HS-27A (cell line): ENCODE data around the gene ENOX1.

ENCODE experiments used
- DNase-seq: peaks from one replicate; pipeline ENCODE4 v3.0.0-alpha.2; 2012; ENCODE audit warnings: low read depth, missing footprints

ENOX1 gene

GRCh38 chr13:43669964-43670363, 116.8 kb downstream of the ENOX1 start:
- DNase-seq, result no peak

- DNase-seq, result no peak
Observed at GRCh38 chr13:43669101-43669500, 117.7 kb downstream of the ENOX1 start.

- DNase-seq, result no peak
Observed at GRCh38 chr13:43666403-43666802, 120.4 kb downstream of the ENOX1 start.

- DNase-seq, result no peak
Observed at GRCh38 chr13:43665388-43665787, 121.4 kb downstream of the ENOX1 start.

- DNase-seq, result no peak
Observed at GRCh38 chr13:43664700-43665191, 122.0 kb downstream of the ENOX1 start.

GRCh38 chr13:43663474-43664090, 123.2 kb downstream of the ENOX1 start:
- no peak for DNase-seq

GRCh38 chr13:43662976-43663375, 123.8 kb downstream of the ENOX1 start:
- no peak for DNase-seq

GRCh38 chr13:43661161-43661830, 125.5 kb downstream of the ENOX1 start:
- no peak for DNase-seq

- DNase-seq, result no peak
Observed at GRCh38 chr13:43657485-43657884, 129.3 kb downstream of the ENOX1 start.

- no peak for DNase-seq
Observed at GRCh38 chr13:43653980-43654379, 132.8 kb downstream of the ENOX1 start.

- DNase-seq, result no peak
Observed at GRCh38 chr13:43653395-43653794, 133.4 kb downstream of the ENOX1 start.

- no peak for DNase-seq
Observed at GRCh38 chr13:43652760-43653159, 134.0 kb downstream of the ENOX1 start.

GRCh38 chr13:43650882-43651281, 135.9 kb downstream of the ENOX1 start:
- DNase-seq, result no peak

GRCh38 chr13:43648733-43649132, 138.0 kb downstream of the ENOX1 start:
- no peak for DNase-seq

- no peak for DNase-seq
Observed at GRCh38 chr13:43647471-43647870, 139.3 kb downstream of the ENOX1 start.

GRCh38 chr13:43640476-43640875, 146.3 kb downstream of the ENOX1 start:
- DNase-seq, result no peak

- no peak for DNase-seq
Observed at GRCh38 chr13:43631106-43631505, 155.7 kb downstream of the ENOX1 start.

- DNase-seq, result no peak
Observed at GRCh38 chr13:43629691-43630480, 156.9 kb downstream of the ENOX1 start.

GRCh38 chr13:43626994-43627393, 159.8 kb downstream of the ENOX1 start:
- no peak for DNase-seq

GRCh38 chr13:43614063-43614462, 172.7 kb downstream of the ENOX1 start:
- no peak for DNase-seq

GRCh38 chr13:43611281-43612273, 175.2 kb downstream of the ENOX1 start:
- no peak for DNase-seq
